GM04504 (cell line): ENCODE measurements around the gene AGBL4.
"Not testable (repeated sequence)": the region's sequence is repeated elsewhere in the genome, so short reads cannot be mapped to it uniquely, and the experiment has no call there.

Experiments
- DNase-seq: peaks from one replicate; pipeline ENCODE4 v3.0.0-alpha.2; 2012; ENCODE audit warnings: low read depth

The AGBL4 gene

DNA sequence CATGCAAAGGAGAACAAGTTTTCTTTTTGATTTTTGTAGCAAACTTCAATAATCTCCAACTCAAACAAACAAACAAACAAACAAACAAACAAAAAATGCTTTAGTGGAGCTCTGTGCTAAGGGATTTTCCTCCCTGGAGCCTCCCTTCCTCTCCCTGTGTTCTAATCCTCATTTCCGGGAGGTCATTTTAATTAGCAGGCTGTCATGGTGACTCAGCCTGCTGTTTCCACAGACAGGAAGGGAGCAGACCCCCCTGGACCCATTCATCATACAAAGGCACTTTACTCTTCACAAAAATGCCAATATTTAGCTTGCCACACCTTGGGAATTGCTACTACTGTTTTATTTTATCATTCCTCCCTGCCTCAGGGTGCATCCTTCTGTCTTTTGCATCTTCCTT lies 1490.8 kb downstream of the AGBL4 start:
- DNase-seq = no peak

DNA sequence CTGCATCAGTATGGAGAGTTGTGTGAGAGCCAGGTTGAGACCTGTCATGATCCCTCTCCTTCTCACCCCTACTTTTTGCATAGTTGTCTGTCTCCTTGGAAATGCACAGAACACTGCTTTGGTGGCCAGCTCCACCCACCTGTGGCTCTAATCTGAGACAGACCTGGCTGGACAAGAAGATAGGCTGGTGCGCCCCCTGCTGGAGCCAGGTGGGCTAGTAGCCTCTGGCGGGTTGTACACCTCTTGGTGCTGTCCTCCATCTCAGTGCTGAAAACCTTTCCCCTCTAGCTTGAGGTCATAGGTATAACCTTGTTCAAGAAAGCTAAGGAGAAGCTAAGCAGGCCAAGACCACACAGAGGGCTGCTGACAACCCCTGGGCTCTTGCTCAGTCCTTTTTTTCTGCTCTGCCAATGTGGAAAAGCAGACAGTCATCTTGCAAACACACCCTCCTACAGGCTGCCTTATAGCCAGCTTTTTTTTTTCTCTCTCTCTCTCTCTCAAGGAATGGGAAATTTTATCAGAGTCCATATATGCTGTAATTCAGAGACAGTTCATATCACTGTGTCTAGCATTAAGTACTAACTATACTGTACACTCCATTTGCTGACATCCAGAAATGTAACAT lies 1492.9 kb downstream of the AGBL4 start:
- no peak for DNase-seq

DNA sequence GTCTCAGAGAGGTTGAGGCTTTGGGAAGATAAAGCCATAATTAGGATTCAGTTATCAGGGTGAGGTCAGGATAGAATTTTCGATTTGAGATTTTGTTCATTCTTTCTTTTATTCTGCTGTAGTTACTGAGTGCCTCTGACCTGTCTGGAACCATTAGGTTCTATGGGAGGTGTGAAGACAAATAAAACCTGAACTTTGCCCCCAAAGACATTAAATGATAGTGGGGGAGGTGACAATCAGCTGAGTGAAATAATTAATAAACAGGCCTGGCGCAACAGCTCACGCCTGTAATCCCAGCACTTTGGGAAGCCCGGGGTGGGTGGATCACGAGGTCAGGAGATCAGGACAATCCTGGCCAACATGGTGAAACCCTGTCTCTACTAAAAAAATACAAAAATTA lies 1496.7 kb downstream of the AGBL4 start:
- DNase-seq = no peak

DNA sequence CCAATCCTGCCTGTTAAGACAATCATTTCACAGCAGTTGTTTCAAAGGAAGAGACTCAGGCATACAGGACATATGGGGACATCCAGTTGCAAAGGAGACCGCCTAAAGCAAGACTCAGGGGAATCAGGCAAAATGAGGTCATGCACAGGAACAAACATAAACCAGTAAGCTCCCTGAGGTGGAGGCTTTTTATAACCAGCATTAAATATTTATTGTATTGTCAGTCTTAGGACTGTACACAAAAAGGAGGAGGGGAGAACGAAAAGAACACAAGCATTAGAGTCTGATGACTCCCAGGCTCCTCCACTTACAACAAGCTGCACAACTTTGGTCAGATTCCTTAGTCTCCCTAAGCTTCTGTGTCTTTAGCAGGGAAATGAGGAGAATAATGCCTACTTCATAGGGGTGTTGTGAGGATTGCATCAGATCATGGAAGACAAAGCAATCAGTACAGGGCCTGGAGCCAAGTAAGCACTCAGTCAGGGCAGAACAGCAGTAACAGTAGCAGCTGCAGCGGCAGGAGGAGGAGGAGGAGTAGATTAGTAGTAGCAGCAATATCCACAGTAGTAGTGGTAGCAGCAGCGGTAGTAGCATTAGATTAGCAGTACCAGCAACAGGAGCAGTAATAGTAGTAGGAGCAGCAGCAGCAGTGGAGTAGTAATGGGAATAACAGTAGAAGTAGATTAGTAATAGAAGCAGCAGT lies 1497.6 kb downstream of the AGBL4 start:
- no peak for DNase-seq

GRCh38 chr1:48524892-48525467 lies 1498.8 kb downstream of the AGBL4 start:
- no peak for DNase-seq

GRCh38 chr1:48523558-48523957 lies 1500.2 kb downstream of the AGBL4 start:
- no peak for DNase-seq

DNA sequence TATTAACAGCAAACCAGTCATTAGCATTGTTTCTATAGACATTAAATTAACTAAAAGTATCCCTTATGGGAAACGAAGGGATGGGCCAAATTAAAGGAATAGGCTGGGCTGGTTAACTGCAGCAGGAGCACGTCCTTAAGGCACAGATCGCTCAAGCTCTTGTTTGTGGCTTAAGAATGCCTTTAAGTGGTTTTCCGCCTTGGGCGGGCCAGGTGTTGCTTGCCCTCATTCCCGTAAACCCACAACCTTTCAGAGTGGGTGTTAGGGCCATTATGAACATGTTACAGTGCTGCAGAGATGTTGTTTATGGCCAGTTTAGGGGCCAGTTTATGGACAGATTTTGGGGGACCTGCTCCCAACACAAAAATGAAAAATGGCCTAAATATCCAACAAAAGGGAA lies 1503.9 kb downstream of the AGBL4 start:
- DNase-seq = not testable (repeated sequence)

DNA sequence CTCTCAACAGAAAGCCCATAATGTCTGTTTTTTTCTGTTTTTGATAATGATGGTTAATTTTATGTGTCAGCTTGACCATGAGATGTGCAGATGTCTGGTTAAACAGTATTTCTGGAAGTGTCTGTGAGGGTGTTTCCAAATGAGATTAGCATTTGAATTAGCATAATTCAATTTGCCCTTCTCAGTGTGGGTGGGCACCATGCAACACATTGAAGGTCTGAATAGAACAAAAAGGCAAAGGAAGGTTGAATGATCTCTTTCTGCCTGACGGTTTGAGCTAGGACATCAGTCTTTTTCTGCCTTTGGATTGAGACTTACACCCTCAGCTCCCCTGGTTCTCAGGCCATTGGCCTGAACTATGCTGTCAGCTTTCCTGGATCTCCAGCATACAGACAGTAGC lies 1516.9 kb downstream of the AGBL4 start:
- no peak for DNase-seq

DNA sequence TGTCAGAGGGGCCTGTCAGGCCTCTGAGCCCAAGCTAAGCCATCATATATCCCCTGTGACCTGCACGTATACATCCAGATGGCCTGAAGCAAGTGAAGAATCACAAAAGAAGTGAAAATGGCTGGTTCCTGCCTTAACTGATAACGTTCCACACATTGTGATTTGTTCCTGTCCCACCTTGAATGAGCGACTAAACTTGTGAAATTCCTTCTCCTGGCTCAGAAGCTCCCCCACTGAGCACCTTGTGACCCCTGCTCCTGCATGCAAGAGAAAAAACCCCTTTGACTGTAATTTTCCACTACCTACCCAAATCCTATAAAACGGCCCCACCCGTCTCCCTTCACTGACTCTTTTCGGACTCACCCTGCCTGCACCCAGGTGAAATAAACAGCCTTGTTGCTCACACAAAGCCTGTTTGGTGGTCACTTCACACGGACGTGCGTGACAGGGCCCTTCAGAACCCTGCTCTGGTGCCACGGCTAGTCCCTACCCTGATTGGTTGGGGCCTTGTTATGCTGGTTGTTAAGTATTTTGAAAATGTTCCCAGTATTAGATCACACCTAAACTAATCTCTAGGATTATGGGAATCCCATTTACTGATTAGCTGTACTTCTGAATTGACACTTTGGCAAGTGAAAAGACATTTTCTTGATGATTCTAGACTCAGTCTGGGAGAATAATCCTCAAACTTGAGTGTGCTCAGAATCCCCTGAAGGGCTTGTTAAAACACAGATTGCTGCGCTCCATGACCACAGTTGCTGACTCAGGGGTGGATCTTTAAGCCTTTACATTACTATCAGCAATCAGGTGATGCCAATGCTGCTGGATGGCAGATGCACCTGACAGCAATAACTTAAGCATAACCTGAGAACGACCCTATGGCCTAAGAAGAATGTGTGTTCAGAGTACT lies 1523.0 kb downstream of the AGBL4 start:
- no peak for DNase-seq

- no peak for DNase-seq
Measured at GRCh38 chr1:48499211-48499735, 1524.5 kb downstream of the AGBL4 start.

- peak; percentile 31 for DNase-seq
Measured at GRCh38 chr1:48498096-48498791, 1525.5 kb downstream of the AGBL4 start.

DNA sequence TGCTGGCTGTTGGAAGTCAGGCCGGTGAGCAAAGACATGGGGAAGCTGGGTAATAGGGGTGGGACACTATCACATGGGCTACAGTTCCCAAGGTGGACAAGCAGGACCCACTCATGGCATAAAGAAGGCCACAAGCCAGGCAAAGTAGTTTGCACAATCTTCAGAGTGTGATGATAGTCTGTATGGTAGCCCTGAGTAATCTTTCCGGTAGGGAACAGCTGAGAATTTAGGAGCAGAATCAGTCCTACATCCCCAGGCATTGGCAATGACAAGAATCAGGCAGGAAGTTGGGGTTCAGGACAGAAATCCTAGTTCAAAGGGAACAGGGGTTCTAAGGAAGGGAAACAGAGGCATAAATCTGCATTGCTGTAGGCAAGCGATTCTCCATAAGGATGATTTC lies 1527.8 kb downstream of the AGBL4 start:
- DNase-seq = no peak

- no peak for DNase-seq
Measured at GRCh38 chr1:48495166-48495565, 1528.6 kb downstream of the AGBL4 start.

DNA sequence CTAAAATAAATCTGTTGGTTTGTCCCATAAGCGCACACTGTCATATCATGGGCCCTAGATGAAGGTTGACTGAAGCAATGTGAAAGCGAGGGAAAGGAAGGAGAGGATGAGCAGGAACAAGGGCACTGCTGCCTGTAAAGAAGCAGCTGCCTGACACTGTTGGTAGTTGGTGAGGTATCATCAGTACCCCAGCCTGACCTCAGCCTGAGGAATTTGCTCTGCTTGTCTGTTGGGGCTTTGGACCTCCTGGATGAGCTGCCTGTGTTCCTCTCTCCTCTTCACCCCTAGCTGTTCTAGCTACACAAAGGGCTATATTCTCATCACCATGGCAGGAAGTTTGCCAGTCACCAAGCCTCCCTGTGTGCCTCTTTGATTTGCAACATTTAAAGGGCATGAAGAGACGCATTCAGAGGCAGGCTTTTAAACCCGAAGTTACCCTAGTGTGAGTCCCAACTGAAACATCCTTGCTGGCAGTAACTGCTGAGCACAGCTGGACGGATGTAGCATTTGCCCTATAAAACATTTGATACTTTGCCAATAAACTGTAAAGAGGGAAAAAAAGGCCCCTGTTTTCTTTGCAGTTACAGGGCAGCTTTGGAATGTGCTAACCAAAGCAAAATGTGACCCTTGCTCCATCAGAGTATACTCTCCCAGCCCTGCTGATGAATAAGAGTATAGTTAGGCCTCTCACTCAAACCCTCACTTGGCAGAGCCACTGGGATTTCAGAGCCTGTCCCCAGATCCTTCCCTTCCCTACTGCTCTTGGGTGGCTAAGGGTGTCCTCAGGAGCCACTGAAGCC lies 1529.6 kb downstream of the AGBL4 start:
- peak; percentile 47 for DNase-seq

- no peak for DNase-seq
Measured at GRCh38 chr1:48493041-48493440, 1530.7 kb downstream of the AGBL4 start.

DNA sequence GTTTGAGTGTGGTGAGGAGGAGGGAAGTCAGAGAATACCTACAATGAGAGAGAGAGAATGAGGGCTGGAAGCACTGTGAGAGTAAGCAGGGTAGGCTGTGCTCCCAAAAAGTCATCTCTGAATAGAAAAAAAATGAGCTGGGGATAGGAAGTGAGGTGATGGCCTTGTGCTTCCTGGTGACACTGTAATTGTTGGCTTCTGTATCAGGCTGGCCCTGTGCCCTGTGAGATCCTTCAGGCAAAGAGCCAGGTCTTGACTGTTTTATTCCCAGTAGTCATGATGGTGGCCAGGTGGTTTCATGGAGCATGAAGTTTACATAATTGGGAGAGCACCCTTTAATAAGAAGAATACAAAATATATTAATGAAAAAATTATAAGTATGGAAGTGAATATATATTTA lies 1531.4 kb downstream of the AGBL4 start:
- no peak for DNase-seq

DNA sequence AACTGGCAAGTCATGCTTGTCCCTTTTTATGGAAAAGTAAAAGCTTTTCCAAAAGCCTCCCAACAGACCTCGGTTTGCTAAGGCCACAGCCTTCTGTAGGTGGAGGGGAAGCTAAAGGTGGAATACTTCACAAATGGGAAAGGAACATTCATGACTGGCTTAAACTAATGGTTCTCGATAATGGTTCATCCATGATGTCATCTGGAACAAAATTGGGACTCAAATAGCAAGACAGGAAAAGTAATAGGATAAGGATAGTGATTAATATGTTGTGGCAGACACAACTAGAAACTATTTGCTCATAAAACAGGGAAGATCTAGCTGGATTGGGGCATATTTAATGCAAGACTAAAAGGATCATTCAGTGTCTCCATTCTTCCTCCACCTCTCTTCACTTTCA lies 1535.0 kb downstream of the AGBL4 start:
- DNase-seq = no peak
